ENCODE results near the gene DARS1. TPM values are rescaled to one million over a fixed set of nuclear protein-coding genes. Genes with fewer than 3 reads are reported as not detected.

DARS1 gene
- polyA plus RNA-seq, 1 of the 3 experiments (the other 2 are of a cell fraction) = 52.2 TPM

DNA sequence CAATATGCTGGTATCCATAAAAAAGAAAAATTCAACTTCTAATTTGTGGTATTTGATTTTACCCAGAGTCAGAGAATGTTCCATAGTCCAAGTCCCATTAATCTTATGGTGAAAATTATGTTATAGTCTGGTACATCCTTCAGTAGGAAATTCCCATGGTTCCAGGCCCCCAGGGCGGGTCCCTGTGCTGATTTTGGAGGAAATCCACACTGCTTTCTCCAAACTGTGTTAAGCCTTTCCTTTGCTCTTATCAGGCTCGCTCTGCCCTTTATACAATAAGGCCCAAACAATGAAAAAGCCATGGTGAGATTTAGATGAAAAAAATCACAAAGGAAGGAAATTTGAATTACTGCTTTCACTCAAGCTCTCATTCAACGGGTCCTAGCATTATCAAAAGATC lies 46.8 kb upstream of the DARS1 start:
- no peak for DNase-seq
- no peak overlapping the region for H3K4me2 ChIP-seq
- H3K9me2 ChIP-seq = no peaks in the 10 kb centered on the region
- no peak overlapping the region for H3K27ac ChIP-seq (ENCODE audit: low read depth in 2 of 2, low read length in 1 of 2)
- POLR2A ChIA-PET = no interaction called here
- H3F3A ChIP-seq (replicated peaks; ENCODE audit: insufficient read depth) = no peaks in the 10 kb centered on the region
- no peaks in the 10 kb centered on the region for H3K27me3 ChIP-seq (ENCODE audit: insufficient read depth)
- H3K4me3 ChIP-seq (ENCODE audit: low read depth in 2 of 2, low read length in 1 of 2) = no peak overlapping the region
- no peak overlapping the region for H3K9ac ChIP-seq
- no peaks in the 10 kb centered on the region for H4K20me1 ChIP-seq (ENCODE audit: insufficient read depth)
- H3K4me1 ChIP-seq (ENCODE audit: control insufficient read depth in 1 of 2, insufficient read depth in 2 of 2, low read depth in 1 of 2, low read length in 1 of 2) = 0 out of 4 replicates have a peak, but pooled peaks cover 0 to 2% of the 10 kb centered on the region in 2 experiments
- H3K9me3 ChIP-seq = no peaks in the 10 kb centered on the region
- TF ChIP-seq, protein P1, sequence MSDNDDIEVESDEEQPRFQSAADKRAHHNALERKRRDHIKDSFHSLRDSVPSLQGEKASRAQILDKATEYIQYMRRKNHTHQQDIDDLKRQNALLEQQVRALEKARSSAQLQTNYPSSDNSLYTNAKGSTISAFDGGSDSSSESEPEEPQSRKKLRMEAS (IDR thresholded peaks at IDR 0.05; ENCODE audit: low read depth) = no peak
- TF ChIP-seq, protein P2, sequence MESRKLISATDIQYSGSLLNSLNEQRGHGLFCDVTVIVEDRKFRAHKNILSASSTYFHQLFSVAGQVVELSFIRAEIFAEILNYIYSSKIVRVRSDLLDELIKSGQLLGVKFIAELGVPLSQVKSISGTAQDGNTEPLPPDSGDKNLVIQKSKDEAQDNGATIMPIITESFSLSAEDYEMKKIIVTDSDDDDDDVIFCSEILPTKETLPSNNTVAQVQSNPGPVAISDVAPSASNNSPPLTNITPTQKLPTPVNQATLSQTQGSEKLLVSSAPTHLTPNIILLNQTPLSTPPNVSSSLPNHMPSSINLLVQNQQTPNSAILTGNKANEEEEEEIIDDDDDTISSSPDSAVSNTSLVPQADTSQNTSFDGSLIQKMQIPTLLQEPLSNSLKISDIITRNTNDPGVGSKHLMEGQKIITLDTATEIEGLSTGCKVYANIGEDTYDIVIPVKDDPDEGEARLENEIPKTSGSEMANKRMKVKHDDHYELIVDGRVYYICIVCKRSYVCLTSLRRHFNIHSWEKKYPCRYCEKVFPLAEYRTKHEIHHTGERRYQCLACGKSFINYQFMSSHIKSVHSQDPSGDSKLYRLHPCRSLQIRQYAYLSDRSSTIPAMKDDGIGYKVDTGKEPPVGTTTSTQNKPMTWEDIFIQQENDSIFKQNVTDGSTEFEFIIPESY (IDR thresholded peaks at IDR 0.05; ENCODE audit: borderline replicate concordance, low read depth) = no peak
- 12% methylated on average over 3 of the region's 3 CpGs for WGBS (ENCODE audit: low lambda C conversion rate)
- H3K36me3 ChIP-seq (replicated peaks in 1 of 2; ENCODE audit: control insufficient read depth in 1 of 2, insufficient read depth in 2 of 2, low read length in 1 of 2) = no peaks in the 10 kb centered on the region
- no peak overlapping the region for H2AFZ ChIP-seq (ENCODE audit: low read depth)
- CTCF ChIA-PET = no interaction called here
- no peaks in the 10 kb centered on the region for H3K79me2 ChIP-seq (ENCODE audit: insufficient read depth)

DNA sequence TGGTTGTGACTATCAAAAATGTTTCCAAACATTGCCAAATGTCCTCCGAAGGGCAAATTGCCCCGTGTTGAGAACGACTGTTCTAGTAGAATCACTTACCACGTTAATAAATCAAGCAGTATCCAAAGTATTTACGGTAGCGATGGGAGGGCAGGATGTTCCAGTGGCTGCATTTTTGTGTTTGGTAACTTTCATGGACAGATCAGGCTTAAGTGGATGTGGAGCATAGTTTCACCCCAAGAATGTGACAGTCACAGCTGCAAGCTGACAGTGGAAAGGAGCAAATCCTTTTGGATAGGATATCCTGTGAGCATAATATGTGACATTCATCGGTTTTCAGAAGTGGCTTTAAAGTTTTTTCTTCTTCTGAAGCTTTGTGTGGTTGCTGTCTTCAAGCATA lies 46.3 kb upstream of the DARS1 start:
- WGBS (ENCODE audit: low lambda C conversion rate) = 65% methylated on average over 7 of the region's 7 CpGs
- CTCF ChIA-PET = no interaction called here

More for the DNA sequence above, 46.3 kb upstream of the DARS1 start:
- Histone ChIP-seq H3K27me3 (ENCODE audit: insufficient read depth) (no peaks in the 10 kb centered on the region), H3K4me1 (ENCODE audit: control insufficient read depth in 1 of 2, insufficient read depth in 2 of 2, low read depth in 1 of 2, low read length in 1 of 2) (0 out of 4 replicates have a peak, but pooled peaks cover 0 to 2% of the 10 kb centered on the region in 2 experiments), H2AFZ (ENCODE audit: low read depth) (no peak overlapping the region), H3K9me3 (no peaks in the 10 kb centered on the region), H3F3A (replicated peaks; ENCODE audit: insufficient read depth) (no peaks in the 10 kb centered on the region), H3K4me2 (no peak overlapping the region), H3K36me3 (replicated peaks in 1 of 2; ENCODE audit: control insufficient read depth in 1 of 2, insufficient read depth in 2 of 2, low read length in 1 of 2) (no peaks in the 10 kb centered on the region), H3K27ac (ENCODE audit: low read depth in 2 of 2, low read length in 1 of 2) (no peak overlapping the region), H3K79me2 (ENCODE audit: insufficient read depth) (no peaks in the 10 kb centered on the region), H3K9me2 (no peaks in the 10 kb centered on the region), H3K9ac (no peak overlapping the region), H4K20me1 (ENCODE audit: insufficient read depth) (no peaks in the 10 kb centered on the region), H3K4me3 (ENCODE audit: low read depth in 2 of 2, low read length in 1 of 2) (no peak overlapping the region)
- POLR2A ChIA-PET = no interaction called here
- TF ChIP-seq CHD2 (IDR thresholded peaks at IDR 0.05; ENCODE audit: low read length, partially characterized antibody) = no peak
- no peak for TF ChIP-seq FOSL2 (IDR thresholded peaks at IDR 0.05; ENCODE audit: borderline replicate concordance, low read depth)
- no peak for TF ChIP-seq EZH2phosphoT487 (IDR thresholded peaks at IDR 0.05; ENCODE audit: borderline replicate concordance, low read depth)
- TF ChIP-seq POLR2AphosphoS5 (IDR thresholded peaks at IDR 0.05; ENCODE audit: low read depth, low read length) = no peak
- no peak for TF ChIP-seq JUND (IDR thresholded peaks at IDR 0.05)
- TF ChIP-seq NRF1 (IDR thresholded peaks at IDR 0.05; ENCODE audit: low read depth, low read length) = no peak
- no peak for TF ChIP-seq GABPA (IDR thresholded peaks at IDR 0.05; ENCODE audit: low read depth)
- no peak for TF ChIP-seq MEF2A (IDR thresholded peaks at IDR 0.05; ENCODE audit: borderline replicate concordance, low read depth)
- TF ChIP-seq TEAD4 (IDR thresholded peaks at IDR 0.05; ENCODE audit: borderline replicate concordance, insufficient read depth) = no peak
- TF ChIP-seq, protein P3, sequence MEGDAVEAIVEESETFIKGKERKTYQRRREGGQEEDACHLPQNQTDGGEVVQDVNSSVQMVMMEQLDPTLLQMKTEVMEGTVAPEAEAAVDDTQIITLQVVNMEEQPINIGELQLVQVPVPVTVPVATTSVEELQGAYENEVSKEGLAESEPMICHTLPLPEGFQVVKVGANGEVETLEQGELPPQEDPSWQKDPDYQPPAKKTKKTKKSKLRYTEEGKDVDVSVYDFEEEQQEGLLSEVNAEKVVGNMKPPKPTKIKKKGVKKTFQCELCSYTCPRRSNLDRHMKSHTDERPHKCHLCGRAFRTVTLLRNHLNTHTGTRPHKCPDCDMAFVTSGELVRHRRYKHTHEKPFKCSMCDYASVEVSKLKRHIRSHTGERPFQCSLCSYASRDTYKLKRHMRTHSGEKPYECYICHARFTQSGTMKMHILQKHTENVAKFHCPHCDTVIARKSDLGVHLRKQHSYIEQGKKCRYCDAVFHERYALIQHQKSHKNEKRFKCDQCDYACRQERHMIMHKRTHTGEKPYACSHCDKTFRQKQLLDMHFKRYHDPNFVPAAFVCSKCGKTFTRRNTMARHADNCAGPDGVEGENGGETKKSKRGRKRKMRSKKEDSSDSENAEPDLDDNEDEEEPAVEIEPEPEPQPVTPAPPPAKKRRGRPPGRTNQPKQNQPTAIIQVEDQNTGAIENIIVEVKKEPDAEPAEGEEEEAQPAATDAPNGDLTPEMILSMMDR (IDR thresholded peaks at IDR 0.05) = no peak
- no peak for TF ChIP-seq RXRA (IDR thresholded peaks at IDR 0.05; ENCODE audit: borderline replicate concordance, low read depth)
- TF ChIP-seq, protein P4, sequence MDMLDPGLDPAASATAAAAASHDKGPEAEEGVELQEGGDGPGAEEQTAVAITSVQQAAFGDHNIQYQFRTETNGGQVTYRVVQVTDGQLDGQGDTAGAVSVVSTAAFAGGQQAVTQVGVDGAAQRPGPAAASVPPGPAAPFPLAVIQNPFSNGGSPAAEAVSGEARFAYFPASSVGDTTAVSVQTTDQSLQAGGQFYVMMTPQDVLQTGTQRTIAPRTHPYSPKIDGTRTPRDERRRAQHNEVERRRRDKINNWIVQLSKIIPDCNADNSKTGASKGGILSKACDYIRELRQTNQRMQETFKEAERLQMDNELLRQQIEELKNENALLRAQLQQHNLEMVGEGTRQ (IDR thresholded peaks at IDR 0.05; ENCODE audit: borderline replicate concordance, low read depth, low read length) = no peak
- no peak for DNase-seq

All from SK-N-SH (cell line).